ENCODE measurements around the gene CD59. TPM values are rescaled to one million over a fixed set of nuclear protein-coding genes. Genes with fewer than 3 reads are reported as not detected.
A peak's percentile ranks its signal among the peaks of the same experiment; 100 is the strongest.
"Not testable (repeated sequence)": the region's sequence is repeated elsewhere in the genome, so short reads cannot be mapped to it uniquely, and the experiment has no call there.

The CD59 gene
- total RNA-seq, 2 donors from 2014 or later: 10.0 to 35.5 TPM

DNA sequence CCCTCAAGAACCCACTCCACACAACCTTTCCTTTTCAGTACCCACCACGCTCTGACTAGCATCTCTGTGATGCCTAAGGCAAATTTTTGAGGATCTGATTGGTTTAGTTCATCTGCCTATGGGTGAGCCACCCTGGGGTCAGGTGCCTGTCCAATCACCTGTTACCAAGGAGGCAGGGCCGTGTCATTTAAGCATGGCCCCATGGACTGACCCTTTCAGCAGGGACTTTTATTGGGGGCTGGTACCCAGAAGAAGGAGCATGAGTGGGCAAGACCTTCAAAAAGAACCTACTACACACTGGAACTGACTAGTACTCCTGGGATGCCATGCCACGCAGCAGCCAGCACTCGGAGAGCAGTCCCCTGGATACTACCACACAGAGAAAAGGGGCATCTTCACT lies 64.0 kb downstream of the CD59 start:
- no peak overlapping the region for H3K27ac Mint-ChIP-seq
- ATAC-seq (replicated peaks in 1 of 2): no peak
- peaks cover 21% of the 10 kb centered on the region for H3K27me3 Mint-ChIP-seq (ENCODE audit: low read depth)
- no peak for DNase-seq
- no peaks in the 10 kb centered on the region for H3K9me3 Mint-ChIP-seq
- peaks cover 0 to under 1% of the 10 kb centered on the region in 2 donors for H3K36me3 Mint-ChIP-seq (ENCODE audit: insufficient read depth in 2 of 2)
- peaks cover 15% of the 10 kb centered on the region for H3K4me1 Mint-ChIP-seq (ENCODE audit: low read depth)
- no peak overlapping the region for H3K4me3 Mint-ChIP-seq

DNA sequence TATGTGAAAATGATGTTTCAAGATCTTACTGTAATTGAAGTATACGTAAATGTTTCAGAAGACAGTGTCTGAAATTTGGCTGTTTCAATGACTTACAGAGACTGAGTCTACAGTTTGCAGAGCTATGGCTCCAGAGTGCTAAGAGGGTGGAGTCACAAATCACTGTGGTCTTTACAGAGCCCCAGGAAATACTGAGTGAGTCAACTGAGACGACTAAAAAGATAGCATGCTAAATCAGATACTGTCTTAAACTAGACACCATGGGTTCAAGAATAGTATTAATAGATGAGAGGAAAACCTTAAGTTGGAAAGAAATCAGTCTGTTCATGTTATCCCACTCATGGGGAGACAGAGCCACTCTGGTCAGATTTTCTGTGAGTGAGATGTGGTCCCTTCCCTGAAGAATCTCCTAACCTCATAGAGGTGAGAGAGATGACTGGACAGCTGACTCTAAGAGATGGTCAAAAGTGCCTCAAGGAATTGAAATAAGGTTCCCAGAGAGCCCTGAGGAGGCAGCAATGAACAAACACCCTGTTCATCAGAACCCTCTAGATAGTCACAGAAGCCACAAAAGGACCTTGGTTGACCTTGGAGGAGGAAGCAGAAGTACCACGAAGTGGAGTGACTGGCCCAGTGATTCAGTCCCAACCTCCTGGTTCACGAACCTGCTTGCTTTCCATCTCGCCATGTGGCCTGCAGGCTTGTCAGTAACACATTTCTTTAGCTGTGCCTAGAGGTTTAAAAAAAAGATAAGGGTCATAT lies 65.8 kb downstream of the CD59 start:
- ATAC-seq (replicated peaks in 1 of 2): peak; percentile 86 to 90
- H3K27ac Mint-ChIP-seq: no peak overlapping the region
- H3K27me3 Mint-ChIP-seq (ENCODE audit: low read depth): peaks cover 26% of the 10 kb centered on the region
- DNase-seq: peak; percentile 22 to 33
- peak overlapping the region in 1 of 2 donors; percentile 52 for H3K4me3 Mint-ChIP-seq
- H3K4me1 Mint-ChIP-seq (ENCODE audit: low read depth): peaks cover 15% of the 10 kb centered on the region
- no peaks in the 10 kb centered on the region for H3K36me3 Mint-ChIP-seq (ENCODE audit: insufficient read depth in 2 of 2)
- H3K9me3 Mint-ChIP-seq: no peaks in the 10 kb centered on the region

DNA sequence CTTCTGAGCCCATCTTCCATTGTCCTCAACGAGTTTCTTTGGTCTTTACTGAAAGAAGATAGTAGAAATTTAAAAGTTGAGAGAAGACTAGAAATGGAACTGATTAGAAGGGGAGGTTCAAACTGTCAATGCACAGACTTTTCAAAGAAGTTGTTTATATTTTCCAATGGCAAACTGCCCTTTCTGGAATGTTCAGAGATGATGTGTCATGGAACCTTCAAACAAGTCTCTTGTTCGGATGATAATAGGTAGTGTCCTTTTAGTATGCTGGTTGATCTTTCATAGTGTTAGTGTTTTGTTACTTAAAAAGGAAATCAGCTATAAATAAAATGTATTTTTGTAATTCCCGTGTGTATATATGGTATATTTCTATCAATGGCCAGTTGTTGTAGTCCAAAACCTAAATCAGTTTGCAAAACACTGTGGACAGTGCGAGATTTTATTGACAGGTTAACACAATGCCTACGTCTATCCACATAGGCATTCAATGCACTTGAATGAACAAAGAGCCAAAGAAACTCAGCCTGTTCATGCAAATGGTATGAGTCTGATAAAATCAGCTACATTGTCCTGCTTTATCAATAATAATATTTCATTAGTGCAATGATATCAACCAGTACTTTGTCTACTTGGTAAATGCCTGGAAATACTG lies 66.5 kb downstream of the CD59 start:
- H3K9me3 Mint-ChIP-seq: no peaks in the 10 kb centered on the region
- peaks cover 26% of the 10 kb centered on the region for H3K27me3 Mint-ChIP-seq (ENCODE audit: low read depth)
- peaks cover 15% of the 10 kb centered on the region for H3K4me1 Mint-ChIP-seq (ENCODE audit: low read depth)
- ATAC-seq (replicated peaks in 1 of 2) (no peak), DNase-seq (no peak)
- no peak overlapping the region for H3K4me3 Mint-ChIP-seq
- no peaks in the 10 kb centered on the region for H3K36me3 Mint-ChIP-seq (ENCODE audit: insufficient read depth in 2 of 2)
- H3K27ac Mint-ChIP-seq: no peak overlapping the region

DNA sequence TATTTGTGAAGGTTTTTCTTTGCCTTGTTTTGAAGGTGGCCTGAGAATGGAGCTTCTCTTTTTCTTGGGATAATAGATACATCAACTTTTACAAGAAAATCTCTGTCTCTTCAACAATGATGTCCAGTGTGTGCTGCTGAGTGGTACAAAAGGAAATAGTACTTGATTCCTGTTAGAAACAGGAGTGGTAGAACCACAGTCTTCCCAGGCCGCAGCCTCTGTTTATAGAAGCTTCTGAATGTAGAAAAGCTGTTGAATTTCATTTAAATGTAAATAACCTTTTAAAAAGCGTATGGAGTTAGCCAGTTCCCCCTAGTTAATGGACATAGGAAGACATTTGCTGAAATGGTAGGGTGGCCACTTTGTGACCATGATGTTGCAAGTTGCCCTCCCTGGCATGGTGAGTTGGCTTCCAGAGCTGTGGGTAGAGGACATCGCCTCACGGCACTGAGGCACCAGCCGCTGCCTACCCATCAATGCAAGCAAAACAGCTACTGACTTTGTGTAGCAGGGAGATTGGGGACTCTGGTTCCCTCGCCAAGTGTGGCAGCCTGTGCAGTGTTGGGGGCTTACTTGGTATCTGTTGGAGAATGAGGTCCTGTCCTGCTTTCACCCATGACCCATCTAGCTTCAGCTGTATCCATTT lies 67.1 kb downstream of the CD59 start:
- Mint-ChIP-seq H3K36me3 (ENCODE audit: insufficient read depth in 2 of 2) (no peaks in the 10 kb centered on the region), H3K9me3 (no peaks in the 10 kb centered on the region), H3K27ac (no peak overlapping the region), H3K4me1 (ENCODE audit: low read depth) (peaks cover 15% of the 10 kb centered on the region), H3K27me3 (ENCODE audit: low read depth) (peaks cover 26% of the 10 kb centered on the region), H3K4me3 (no peak overlapping the region)
- no peak for ATAC-seq (replicated peaks in 1 of 2)
- no peak for DNase-seq

DNA sequence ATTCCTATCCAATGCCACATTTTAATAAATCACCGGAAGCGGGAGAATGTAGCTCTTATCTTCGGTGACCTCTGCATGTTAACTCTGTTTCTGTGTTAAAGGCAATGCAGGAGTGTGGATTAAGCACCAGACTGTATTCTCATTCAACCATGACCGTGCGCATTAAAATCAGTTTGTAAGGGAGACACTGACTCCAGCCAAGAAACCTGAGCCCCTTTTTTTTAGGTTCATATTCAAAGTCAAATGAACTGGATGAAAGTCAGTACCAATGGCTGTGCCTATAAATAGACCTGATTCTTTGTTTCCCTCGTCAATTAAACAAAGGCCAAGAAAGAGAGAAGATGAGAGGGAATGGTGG lies 67.8 kb downstream of the CD59 start:
- Mint-ChIP-seq H3K27me3 (ENCODE audit: low read depth) (peaks cover 26% of the 10 kb centered on the region), H3K36me3 (ENCODE audit: insufficient read depth in 2 of 2) (no peaks in the 10 kb centered on the region), H3K4me1 (ENCODE audit: low read depth) (peaks cover 15% of the 10 kb centered on the region), H3K9me3 (no peaks in the 10 kb centered on the region), H3K27ac (no peak overlapping the region), H3K4me3 (no peak overlapping the region)
- ATAC-seq (replicated peaks in 1 of 2) (no peak), DNase-seq (no peak)

DNA sequence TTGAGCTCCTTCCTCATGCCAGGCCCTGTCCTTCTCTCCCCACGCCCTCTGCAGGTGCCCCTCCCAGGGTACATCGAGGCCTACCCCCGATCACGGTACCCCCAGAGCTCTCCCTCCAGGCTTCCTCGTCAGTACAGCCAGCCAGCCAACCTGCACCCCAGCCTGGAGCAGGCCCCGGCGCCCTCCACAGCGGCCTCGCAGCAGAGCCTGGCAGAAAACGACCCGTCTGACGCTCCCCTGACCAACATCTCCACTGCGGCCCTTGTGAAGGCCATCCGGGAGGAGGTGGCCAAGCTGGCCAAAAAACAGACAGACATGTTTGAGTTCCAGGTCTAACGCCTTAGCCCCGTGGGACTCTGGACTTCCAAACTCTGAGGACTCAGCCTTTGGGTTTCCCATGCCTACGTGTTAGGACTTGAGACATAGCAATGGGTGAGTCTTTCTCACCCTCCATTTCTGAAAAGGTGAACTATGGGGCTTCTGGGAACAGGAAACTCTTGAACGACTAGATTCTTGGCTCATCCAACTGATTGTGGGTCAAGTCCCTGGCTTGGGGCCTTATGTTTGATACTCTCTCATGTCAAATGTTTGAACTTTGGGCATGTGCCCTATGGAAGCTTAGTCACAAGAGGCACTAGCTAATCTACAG lies 68.3 kb downstream of the CD59 start:
- no peak for ATAC-seq (replicated peaks in 1 of 2)
- Mint-ChIP-seq H3K4me1 (ENCODE audit: low read depth) (peaks cover 15% of the 10 kb centered on the region), H3K27me3 (ENCODE audit: low read depth) (peaks cover 26% of the 10 kb centered on the region), H3K27ac (no peak overlapping the region), H3K9me3 (no peaks in the 10 kb centered on the region), H3K36me3 (ENCODE audit: insufficient read depth in 2 of 2) (no peaks in the 10 kb centered on the region), H3K4me3 (no peak overlapping the region)
- DNase-seq: no peak

DNA sequence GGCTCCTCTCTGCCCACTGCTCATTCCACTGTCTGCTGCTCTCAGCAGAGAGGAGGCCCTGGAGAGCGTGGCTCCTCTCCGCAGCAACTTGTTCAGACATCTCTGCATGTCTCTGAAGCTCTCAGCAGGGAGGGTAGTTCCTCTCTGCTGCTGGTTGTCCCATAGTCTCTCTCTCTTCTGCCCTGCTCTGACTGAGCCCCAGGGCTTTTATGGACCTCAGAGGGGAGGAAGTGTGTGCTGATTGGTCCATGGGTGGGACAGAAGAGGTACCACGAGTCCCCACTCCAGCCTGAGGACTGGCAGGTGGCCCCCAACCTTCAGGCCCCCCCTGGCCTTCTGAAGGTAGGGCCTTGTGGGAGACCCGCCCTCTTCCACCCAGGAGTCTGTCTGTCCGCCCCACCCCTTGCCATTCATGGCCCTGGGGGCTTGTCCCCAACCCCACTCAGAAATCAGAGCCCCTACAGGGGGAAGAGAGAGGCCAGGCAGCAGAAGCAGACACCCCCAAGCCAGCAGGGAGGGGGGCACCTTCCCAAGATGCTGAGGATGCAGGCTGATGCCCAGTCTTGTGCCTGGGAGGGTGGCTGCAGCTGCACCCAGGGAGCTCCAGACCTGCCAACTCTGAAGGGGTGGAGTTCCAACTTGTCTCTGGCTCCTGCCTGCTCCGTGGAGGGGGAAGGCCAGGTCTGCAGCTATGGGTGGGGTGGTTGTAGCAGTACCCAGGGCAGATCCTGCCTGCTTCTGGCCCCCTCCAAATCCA lies 70.7 kb downstream of the CD59 start:
- ATAC-seq (replicated peaks in 1 of 2): no peak
- no peak for DNase-seq
- no peak overlapping the region for H3K27ac Mint-ChIP-seq
- H3K4me1 Mint-ChIP-seq (ENCODE audit: low read depth): peaks cover 6% of the 10 kb centered on the region
- H3K27me3 Mint-ChIP-seq (ENCODE audit: low read depth): peaks cover 23% of the 10 kb centered on the region
- H3K36me3 Mint-ChIP-seq (ENCODE audit: insufficient read depth in 2 of 2): no peaks in the 10 kb centered on the region
- H3K4me3 Mint-ChIP-seq: no peak overlapping the region
- H3K9me3 Mint-ChIP-seq: no peaks in the 10 kb centered on the region

DNA sequence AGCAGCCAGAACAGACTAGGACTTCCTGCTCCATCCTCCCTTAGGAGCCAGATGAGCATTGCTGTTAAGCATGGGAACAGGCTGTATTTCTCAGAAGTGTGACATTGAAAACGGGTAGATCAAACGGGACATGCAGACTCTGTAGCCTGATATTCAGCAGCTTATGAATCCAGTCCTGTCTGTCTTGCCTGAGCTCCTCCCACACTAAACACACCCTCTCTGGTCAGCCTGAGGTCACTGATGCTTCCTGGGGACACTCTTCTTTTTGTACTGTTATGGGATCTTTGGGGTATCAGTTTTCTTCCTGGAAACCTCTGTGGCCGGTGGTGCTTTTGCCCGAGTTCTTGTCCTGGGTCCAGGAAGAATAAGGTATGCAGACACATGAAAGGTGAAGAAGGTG lies 71.4 kb downstream of the CD59 start:
- no peaks in the 10 kb centered on the region for H3K9me3 Mint-ChIP-seq
- H3K27ac Mint-ChIP-seq: no peak overlapping the region
- no peaks in the 10 kb centered on the region for H3K36me3 Mint-ChIP-seq (ENCODE audit: insufficient read depth in 2 of 2)
- DNase-seq (no peak), ATAC-seq (replicated peaks in 1 of 2) (no peak)
- H3K4me3 Mint-ChIP-seq: no peak overlapping the region
- peaks cover 19% of the 10 kb centered on the region for H3K27me3 Mint-ChIP-seq (ENCODE audit: low read depth)
- H3K4me1 Mint-ChIP-seq (ENCODE audit: low read depth): no peaks in the 10 kb centered on the region

- Mint-ChIP-seq H3K36me3 (ENCODE audit: insufficient read depth in 2 of 2) (no peaks in the 10 kb centered on the region), H3K4me3 (no peak overlapping the region), H3K27ac (no peak overlapping the region), H3K4me1 (ENCODE audit: low read depth) (no peaks in the 10 kb centered on the region), H3K9me3 (no peaks in the 10 kb centered on the region), H3K27me3 (ENCODE audit: low read depth) (peaks cover 14% of the 10 kb centered on the region)
- ATAC-seq (replicated peaks in 1 of 2): no peak
- DNase-seq: no peak
Measured at GRCh38 chr11:33664166-33664565, 72.1 kb downstream of the CD59 start.

- Mint-ChIP-seq H3K36me3 (ENCODE audit: insufficient read depth in 2 of 2) (no peaks in the 10 kb centered on the region), H3K27ac (no peak overlapping the region), H3K27me3 (ENCODE audit: low read depth) (peaks cover 14% of the 10 kb centered on the region), H3K4me1 (ENCODE audit: low read depth) (no peaks in the 10 kb centered on the region), H3K4me3 (no peak overlapping the region), H3K9me3 (no peaks in the 10 kb centered on the region)
- no peak for DNase-seq
- ATAC-seq (replicated peaks in 1 of 2): no peak
Measured at GRCh38 chr11:33663121-33663520, 73.1 kb downstream of the CD59 start.

DNA sequence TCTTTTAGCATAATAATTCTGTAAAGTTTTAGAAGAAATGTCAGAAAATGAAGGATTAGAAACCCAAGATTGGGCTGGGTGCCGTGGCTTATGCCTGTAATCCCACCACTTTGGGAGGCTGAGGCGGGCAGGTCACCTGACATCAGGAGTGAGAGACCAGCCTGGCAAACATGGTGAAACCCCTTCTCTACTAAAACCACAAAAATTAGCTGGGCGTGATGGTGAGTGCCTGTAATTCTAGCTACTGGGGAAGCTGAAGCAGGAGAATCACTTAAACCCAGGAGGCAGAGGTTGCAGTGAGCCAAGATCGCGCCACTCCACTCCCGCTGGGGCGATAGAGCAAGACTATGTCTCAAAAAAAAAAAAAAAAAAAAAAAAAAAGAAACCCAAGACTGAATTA lies 74.7 kb downstream of the CD59 start:
- not testable (repeated sequence) for H3K9me3 Mint-ChIP-seq; ATAC-seq (replicated peaks in 1 of 2); H3K4me1 Mint-ChIP-seq (ENCODE audit: low read depth); H3K4me3 Mint-ChIP-seq; DNase-seq; H3K36me3 Mint-ChIP-seq (ENCODE audit: insufficient read depth in 2 of 2); H3K27ac Mint-ChIP-seq; H3K27me3 Mint-ChIP-seq (ENCODE audit: low read depth)

DNA sequence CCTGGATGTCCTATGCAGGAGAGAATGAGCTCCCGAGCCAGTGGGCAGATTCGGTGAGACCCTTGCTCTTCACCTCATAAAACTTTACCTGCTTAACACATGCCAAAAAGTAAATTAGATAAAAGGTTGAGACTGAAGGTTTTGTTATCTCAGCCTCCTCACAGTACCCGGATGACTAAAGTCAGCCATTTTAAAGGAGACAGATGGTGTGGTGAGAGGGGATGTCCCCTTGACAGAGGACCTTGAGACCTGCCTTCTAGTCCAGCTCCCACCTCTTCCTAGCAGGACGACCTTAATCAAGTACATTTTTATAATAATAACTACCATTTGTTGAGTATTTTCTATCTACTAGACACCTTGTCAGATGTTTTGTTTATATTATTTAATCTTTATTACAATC lies 75.3 kb downstream of the CD59 start:
- DNase-seq (no peak), ATAC-seq (replicated peaks in 1 of 2) (no peak)
- no peak overlapping the region for H3K27ac Mint-ChIP-seq
- H3K27me3 Mint-ChIP-seq (ENCODE audit: low read depth): peaks cover 5% of the 10 kb centered on the region
- no peaks in the 10 kb centered on the region for H3K9me3 Mint-ChIP-seq
- no peaks in the 10 kb centered on the region for H3K36me3 Mint-ChIP-seq (ENCODE audit: insufficient read depth in 2 of 2)
- H3K4me3 Mint-ChIP-seq: no peak overlapping the region
- H3K4me1 Mint-ChIP-seq (ENCODE audit: low read depth): no peaks in the 10 kb centered on the region

Measured in activated T-cell treated with anti-CD3 and anti-CD28 coated beads, Interleukin-2, amount 50 U/mL, for 72 hours (primary cell).